KMS-11 (cell line): ENCODE results near the gene RSPRY1.

Source experiments
- H2AFZ ChIP-seq: fragments of 200-600 bp; sonication (generic); 2 replicates; pipeline ENCODE4 v1.6.1; 2016; ENCODE audit warnings: antibody characterized with exemption, mixed run types, low read depth
- H3K27ac ChIP-seq: fragments of 200-600 bp; sonication (generic); 2 replicates; pipeline ENCODE4 v1.6.1; 2016; ENCODE audit warnings: mild to moderate bottlenecking, mixed run types
- H3K27me3 ChIP-seq: fragments of 200-600 bp; sonication (generic); 2 replicates; pipeline ENCODE4 v1.6.1; 2017; ENCODE audit warnings: mild to moderate bottlenecking, low read depth, mixed run types, moderate library complexity; ENCODE audit not compliant: insufficient read depth
- H3K36me3 ChIP-seq: fragments of 200-600 bp; sonication (generic); 2 replicates; pipeline ENCODE4 v1.6.1; 2017; ENCODE audit warnings: mild to moderate bottlenecking, mixed run types; ENCODE audit not compliant: insufficient read depth
- H3K4me1 ChIP-seq: fragments of 200-600 bp; sonication (generic); 2 replicates; pipeline ENCODE4 v1.6.1; 2016; ENCODE audit warnings: mild to moderate bottlenecking, low read depth, mixed run types; ENCODE audit not compliant: poor library complexity, severe bottlenecking
- H3K4me2 ChIP-seq: fragments of 200-600 bp; sonication (generic); 2 replicates; pipeline ENCODE4 v1.7.0; 2016; ENCODE audit warnings: mild to moderate bottlenecking, mixed run types
- H3K4me3 ChIP-seq: fragments of 200-600 bp; sonication (generic); IDR thresholded peaks from 2 replicates; pipeline ENCODE4 v1.6.1; 2017; ENCODE audit warnings: low read depth, low read length, mixed read lengths; ENCODE audit not compliant: insufficient read depth
- H3K79me2 ChIP-seq: fragments of 200-600 bp; sonication (generic); 2 replicates; pipeline ENCODE4 v1.6.1; 2016; ENCODE audit warnings: low read depth, mixed run types; ENCODE audit not compliant: insufficient read depth
- H3K9ac ChIP-seq: fragments of 200-600 bp; sonication (generic); 2 replicates; pipeline ENCODE4 v1.6.1; 2016; ENCODE audit warnings: mild to moderate bottlenecking, mixed run types
- H4K20me1 ChIP-seq: fragments of 200-600 bp; sonication (generic); 2 replicates; pipeline ENCODE4 v1.6.1; 2016; ENCODE audit warnings: mild to moderate bottlenecking, mixed run types; ENCODE audit not compliant: insufficient read depth
- TF ChIP-seq, protein P1 (sequence below): fragments of 200-600 bp; sonication (generic); conservative IDR thresholded peaks from 2 replicates; pipeline ENCODE4 v1.6.1; 2017; ENCODE audit warnings: low read depth, mild to moderate bottlenecking, antibody characterized with exemption, low read length, moderate library complexity, mixed read lengths

RSPRY1 gene

DNA sequence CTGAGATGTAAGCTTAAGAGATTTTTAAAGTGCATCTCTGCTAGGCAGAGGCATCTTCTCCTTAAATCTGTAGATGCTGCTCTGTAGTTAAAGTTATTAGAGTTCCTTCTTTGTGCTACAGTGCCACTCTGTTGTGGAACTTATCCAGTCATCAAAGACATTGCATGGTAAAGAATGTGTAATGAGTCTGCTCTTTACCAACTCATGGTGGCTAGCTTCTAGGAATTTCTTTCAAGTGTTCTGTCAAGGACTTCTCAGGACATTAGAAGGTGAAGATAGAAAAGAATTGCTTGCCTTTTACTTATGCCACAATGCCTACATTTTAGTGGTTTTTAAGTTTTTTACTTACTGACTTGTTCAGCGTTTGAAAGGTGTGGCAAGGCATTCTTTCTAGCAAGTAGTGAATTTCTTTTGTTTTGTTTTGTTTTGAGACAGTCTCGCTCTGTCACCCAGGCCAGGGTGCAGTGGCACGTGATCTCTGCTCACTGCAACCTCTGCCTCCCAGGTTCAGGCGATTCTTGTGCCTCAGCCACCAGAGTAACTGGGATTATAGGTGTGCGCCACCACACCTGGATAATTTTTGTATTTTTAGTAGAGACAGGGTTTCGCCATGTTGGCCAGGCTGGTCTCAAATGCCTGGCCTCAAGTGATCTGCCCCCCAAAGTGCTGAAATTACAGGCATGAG, 38.7 kb downstream of the RSPRY1 start:
- H2AFZ ChIP-seq: no peak overlapping the region
- no peak overlapping the region for H3K4me2 ChIP-seq
- no peak overlapping the region for H3K4me3 ChIP-seq
- H3K36me3 ChIP-seq: no peaks in the 10 kb centered on the region
- H3K27ac ChIP-seq: no peak overlapping the region
- TF ChIP-seq, protein P1, sequence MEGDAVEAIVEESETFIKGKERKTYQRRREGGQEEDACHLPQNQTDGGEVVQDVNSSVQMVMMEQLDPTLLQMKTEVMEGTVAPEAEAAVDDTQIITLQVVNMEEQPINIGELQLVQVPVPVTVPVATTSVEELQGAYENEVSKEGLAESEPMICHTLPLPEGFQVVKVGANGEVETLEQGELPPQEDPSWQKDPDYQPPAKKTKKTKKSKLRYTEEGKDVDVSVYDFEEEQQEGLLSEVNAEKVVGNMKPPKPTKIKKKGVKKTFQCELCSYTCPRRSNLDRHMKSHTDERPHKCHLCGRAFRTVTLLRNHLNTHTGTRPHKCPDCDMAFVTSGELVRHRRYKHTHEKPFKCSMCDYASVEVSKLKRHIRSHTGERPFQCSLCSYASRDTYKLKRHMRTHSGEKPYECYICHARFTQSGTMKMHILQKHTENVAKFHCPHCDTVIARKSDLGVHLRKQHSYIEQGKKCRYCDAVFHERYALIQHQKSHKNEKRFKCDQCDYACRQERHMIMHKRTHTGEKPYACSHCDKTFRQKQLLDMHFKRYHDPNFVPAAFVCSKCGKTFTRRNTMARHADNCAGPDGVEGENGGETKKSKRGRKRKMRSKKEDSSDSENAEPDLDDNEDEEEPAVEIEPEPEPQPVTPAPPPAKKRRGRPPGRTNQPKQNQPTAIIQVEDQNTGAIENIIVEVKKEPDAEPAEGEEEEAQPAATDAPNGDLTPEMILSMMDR: no peak
- no peak overlapping the region for H3K9ac ChIP-seq
- no peaks in the 10 kb centered on the region for H3K27me3 ChIP-seq
- H4K20me1 ChIP-seq: no peaks in the 10 kb centered on the region
- no peaks in the 10 kb centered on the region for H3K79me2 ChIP-seq
- H3K4me1 ChIP-seq: no peaks in the 10 kb centered on the region

DNA sequence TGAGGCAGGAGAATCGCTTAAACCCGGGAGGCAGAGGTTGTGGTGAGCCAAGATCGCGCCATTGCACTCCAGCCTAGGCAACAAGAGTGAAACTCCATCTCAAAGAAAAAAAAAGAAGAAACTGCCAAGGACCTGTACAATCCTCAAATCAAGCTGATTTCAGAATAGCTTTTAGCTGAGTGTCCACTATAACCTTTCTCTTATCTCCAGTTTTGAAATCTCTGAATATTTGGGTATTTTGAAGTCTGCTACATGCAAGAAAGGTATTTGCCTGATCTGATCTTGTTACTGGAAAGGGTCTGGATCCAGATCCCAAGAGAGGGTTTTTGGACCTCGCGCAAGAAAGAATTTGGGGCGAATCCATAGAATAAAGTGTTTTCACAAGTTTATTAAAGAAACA, 39.8 kb downstream of the RSPRY1 start:
- H3K9ac ChIP-seq: no peak overlapping the region
- H3K79me2 ChIP-seq: no peaks in the 10 kb centered on the region
- H3K4me1 ChIP-seq: no peaks in the 10 kb centered on the region
- no peak overlapping the region for H3K4me2 ChIP-seq
- H4K20me1 ChIP-seq: no peaks in the 10 kb centered on the region
- no peaks in the 10 kb centered on the region for H3K27me3 ChIP-seq
- no peaks in the 10 kb centered on the region for H3K36me3 ChIP-seq
- H2AFZ ChIP-seq: no peak overlapping the region
- no peak overlapping the region for H3K4me3 ChIP-seq
- TF ChIP-seq, protein P1: no peak
- no peak overlapping the region for H3K27ac ChIP-seq

DNA sequence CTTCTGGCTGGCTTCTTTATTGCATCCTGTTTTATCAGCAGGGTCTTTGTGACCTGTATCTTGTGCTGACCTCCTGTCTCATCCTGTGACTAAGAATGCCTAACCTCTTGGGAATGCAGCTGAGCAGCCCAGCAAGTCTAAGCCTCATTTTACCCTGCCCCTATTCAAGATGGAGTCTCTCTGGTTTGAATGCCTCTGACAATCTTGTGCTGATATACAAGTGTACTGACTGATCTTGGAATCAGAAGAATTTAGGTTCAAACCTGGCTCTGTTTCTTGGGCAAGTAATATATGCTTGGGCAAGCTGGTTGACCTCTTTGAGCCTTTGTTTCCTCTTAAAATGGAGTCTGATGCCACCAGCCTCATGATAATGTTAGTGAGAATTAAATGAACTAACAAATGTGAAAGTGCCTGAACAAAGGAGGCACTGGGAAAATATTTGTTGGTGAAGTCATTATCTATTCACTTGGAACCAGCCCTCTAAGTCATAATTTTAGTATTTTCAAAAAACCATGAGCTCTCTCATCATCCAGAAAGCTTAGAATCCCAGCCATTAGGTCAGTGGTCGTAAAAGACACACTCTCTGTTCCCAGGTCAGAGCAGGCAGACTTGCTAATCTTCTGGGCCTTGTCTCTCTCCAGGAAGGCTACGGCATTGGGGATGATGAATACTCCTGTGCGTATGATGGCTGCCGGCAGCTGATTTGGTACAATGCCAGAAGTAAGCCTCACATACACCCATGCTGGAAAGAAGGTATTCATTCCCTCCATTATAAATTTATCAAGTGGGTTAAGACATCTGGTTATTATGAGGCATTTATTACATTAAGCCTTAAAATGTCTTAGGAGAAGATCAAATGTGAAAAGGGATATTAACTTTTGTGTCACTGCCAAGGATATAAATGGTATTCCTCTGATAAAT, 40.8 kb downstream of the RSPRY1 start:
- Histone ChIP-seq H3K4me2 (no peak overlapping the region), H4K20me1 (no peaks in the 10 kb centered on the region), H3K36me3 (no peaks in the 10 kb centered on the region), H3K27me3 (no peaks in the 10 kb centered on the region), H3K79me2 (no peaks in the 10 kb centered on the region), H3K4me1 (no peaks in the 10 kb centered on the region), H2AFZ (no peak overlapping the region), H3K27ac (no peak overlapping the region), H3K9ac (no peak overlapping the region), H3K4me3 (no peak overlapping the region)
- TF ChIP-seq, protein P1: no peak

DNA sequence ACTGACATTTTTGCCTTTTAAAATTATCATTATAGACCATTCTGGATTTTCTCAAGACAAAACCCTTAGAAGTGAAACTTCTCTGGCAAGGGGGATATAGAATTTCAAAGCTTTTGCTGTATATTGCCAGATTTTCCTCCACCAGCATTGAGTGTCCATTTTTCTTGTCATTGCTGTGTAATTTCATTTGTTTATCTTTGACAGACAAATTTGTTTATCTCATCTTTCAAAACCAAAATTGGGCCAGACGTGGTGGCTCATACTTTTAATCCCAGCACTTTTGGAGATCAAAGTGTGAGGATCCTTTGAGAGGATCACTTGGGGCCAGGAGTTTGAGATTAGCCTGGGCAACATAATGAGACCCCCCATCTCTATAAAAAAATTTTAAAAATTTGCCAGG, 43.0 kb downstream of the RSPRY1 start:
- no peak overlapping the region for H2AFZ ChIP-seq
- no peaks in the 10 kb centered on the region for H3K79me2 ChIP-seq
- H3K4me2 ChIP-seq: no peak overlapping the region
- TF ChIP-seq, protein P1: no peak
- H4K20me1 ChIP-seq: no peaks in the 10 kb centered on the region
- no peak overlapping the region for H3K27ac ChIP-seq
- no peak overlapping the region for H3K9ac ChIP-seq
- H3K27me3 ChIP-seq: no peaks in the 10 kb centered on the region
- H3K36me3 ChIP-seq: no peaks in the 10 kb centered on the region
- no peaks in the 10 kb centered on the region for H3K4me1 ChIP-seq
- no peak overlapping the region for H3K4me3 ChIP-seq
